ENCODE results near the gene CCT5.

DNA sequence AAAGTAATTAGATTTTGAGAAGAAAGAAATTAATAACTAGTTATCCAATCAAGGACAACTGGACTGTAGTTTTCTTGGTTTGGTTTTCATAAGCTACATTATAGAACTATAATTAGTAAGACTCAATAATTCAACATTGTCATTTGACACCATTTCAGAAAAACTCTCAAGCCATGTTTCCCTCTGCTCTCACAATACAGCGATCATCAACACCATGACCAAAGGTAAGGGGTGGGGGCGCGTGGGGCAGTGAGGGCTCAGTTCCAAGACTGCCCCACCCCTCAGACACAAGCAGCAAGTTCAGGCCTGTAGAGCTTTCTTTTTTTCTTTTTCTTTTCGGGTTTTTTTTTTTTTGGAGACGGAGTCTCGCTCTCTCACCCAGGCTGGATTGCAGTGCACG lies 51.2 kb downstream of the CCT5 start:
- TF ChIP-seq, protein P1, sequence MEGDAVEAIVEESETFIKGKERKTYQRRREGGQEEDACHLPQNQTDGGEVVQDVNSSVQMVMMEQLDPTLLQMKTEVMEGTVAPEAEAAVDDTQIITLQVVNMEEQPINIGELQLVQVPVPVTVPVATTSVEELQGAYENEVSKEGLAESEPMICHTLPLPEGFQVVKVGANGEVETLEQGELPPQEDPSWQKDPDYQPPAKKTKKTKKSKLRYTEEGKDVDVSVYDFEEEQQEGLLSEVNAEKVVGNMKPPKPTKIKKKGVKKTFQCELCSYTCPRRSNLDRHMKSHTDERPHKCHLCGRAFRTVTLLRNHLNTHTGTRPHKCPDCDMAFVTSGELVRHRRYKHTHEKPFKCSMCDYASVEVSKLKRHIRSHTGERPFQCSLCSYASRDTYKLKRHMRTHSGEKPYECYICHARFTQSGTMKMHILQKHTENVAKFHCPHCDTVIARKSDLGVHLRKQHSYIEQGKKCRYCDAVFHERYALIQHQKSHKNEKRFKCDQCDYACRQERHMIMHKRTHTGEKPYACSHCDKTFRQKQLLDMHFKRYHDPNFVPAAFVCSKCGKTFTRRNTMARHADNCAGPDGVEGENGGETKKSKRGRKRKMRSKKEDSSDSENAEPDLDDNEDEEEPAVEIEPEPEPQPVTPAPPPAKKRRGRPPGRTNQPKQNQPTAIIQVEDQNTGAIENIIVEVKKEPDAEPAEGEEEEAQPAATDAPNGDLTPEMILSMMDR (IDR thresholded peaks at IDR 0.05) = no peak
- no peak for TF ChIP-seq POLR2A (IDR thresholded peaks at IDR 0.05)

Measured in body of pancreas (tissue), 4 donors.